ENCODE data around the gene AGXT2.
"Not testable (repeated sequence)": the region's sequence is repeated elsewhere in the genome, so short reads cannot be mapped to it uniquely, and the experiment has no call there.

The AGXT2 gene

GRCh38 chr5:35050541-35051126, 2.9 kb upstream of the AGXT2 start:
- no peak for DNase-seq

GRCh38 chr5:35048910-35049309, 1.2 kb upstream of the AGXT2 start:
- no peak for DNase-seq

- DNase-seq, result no peak
These were observed 975 bp downstream of the AGXT2 start for GRCh38 chr5:35046774-35047173.

- no peak for DNase-seq
These were observed 2.5 kb downstream of the AGXT2 start for GRCh38 chr5:35045280-35045679.

GRCh38 chr5:35044649-35045048, 3.1 kb downstream of the AGXT2 start:
- no peak for DNase-seq

- no peak for DNase-seq
These were observed 5.0 kb downstream of the AGXT2 start for GRCh38 chr5:35042781-35043180.

GRCh38 chr5:35041261-35041660, 6.5 kb downstream of the AGXT2 start:
- no peak for DNase-seq

- no peak for DNase-seq
These were observed 8.9 kb downstream of the AGXT2 start for GRCh38 chr5:35038891-35039290.

- no peak for DNase-seq
These were observed 11.2 kb downstream of the AGXT2 start for GRCh38 chr5:35036536-35036935.

- not testable (repeated sequence) for DNase-seq
These were observed 11.8 kb downstream of the AGXT2 start for GRCh38 chr5:35035929-35036328.

- DNase-seq, result no peak
These were observed 12.5 kb downstream of the AGXT2 start for GRCh38 chr5:35035271-35035670.

GRCh38 chr5:35032356-35032755, 15.4 kb downstream of the AGXT2 start:
- no peak for DNase-seq

- DNase-seq, result no peak
These were observed 16.5 kb downstream of the AGXT2 start for GRCh38 chr5:35031276-35031675.

- DNase-seq, result no peak
These were observed 17.2 kb downstream of the AGXT2 start for GRCh38 chr5:35030426-35031100.

- DNase-seq, result no peak
These were observed 18.4 kb downstream of the AGXT2 start for GRCh38 chr5:35029333-35029732.

- no peak for DNase-seq
These were observed 20.8 kb downstream of the AGXT2 start for GRCh38 chr5:35026941-35027340.

- no peak for DNase-seq
These were observed 21.4 kb downstream of the AGXT2 start for GRCh38 chr5:35026280-35026840.

GRCh38 chr5:35024911-35025510, 22.7 kb downstream of the AGXT2 start:
- DNase-seq, result no peak

- no peak for DNase-seq
These were observed 24.2 kb downstream of the AGXT2 start for GRCh38 chr5:35023391-35024178.

- DNase-seq, result no peak
These were observed 31.3 kb downstream of the AGXT2 start for GRCh38 chr5:35016174-35017051.

GRCh38 chr5:35015063-35015462, 32.7 kb downstream of the AGXT2 start:
- DNase-seq, result no peak

- no peak for DNase-seq
These were observed 35.0 kb downstream of the AGXT2 start for GRCh38 chr5:35012796-35013195.
